ENCODE results near the gene LTV1. TPM values are rescaled to one million over a fixed set of nuclear protein-coding genes. Genes with fewer than 3 reads are reported as not detected.
"Not testable (repeated sequence)": the region's sequence is repeated elsewhere in the genome, so short reads cannot be mapped to it uniquely, and the experiment has no call there.

LTV1 gene
- total RNA-seq, 1 experiment from 2014 or later: 20.7 TPM

GRCh38 chr6:143855057-143855456, 11.9 kb downstream of the LTV1 start:
- POLR2A ChIA-PET (ENCODE audit: unreplicated experiment); H3F3A ChIP-seq (ENCODE audit: low read length, unreplicated experiment); H2AFZ ChIP-seq (ENCODE audit: low read length); H3K9me2 ChIP-seq (replicated peaks; ENCODE audit: low read length); H3K27ac ChIP-seq (ENCODE audit: low read length); H3K9ac ChIP-seq (ENCODE audit: low read length); H4K20me1 ChIP-seq (ENCODE audit: low read length); DNase-seq; intact Hi-C loops (cut with micrococcal nuclease); CTCF ChIA-PET; BruUV-seq (replicated peaks); H3K9me3 ChIP-seq (ENCODE audit: low read length); H3K4me2 ChIP-seq (ENCODE audit: low read length); H3K4me1 ChIP-seq (ENCODE audit: insufficient read depth, low read length); H3K4me3 ChIP-seq (ENCODE audit: low read length); ATAC-seq; H3K27me3 ChIP-seq (ENCODE audit: low read length): not testable (repeated sequence)
- peaks cover 42% of the 10 kb centered on the region for H3K36me3 ChIP-seq (ENCODE audit: low read depth, low read length)
- H3K79me2 ChIP-seq (ENCODE audit: low read length): peaks cover 18% of the 10 kb centered on the region

GRCh38 chr6:143856762-143857161, 13.6 kb downstream of the LTV1 start:
- H3K27ac ChIP-seq (ENCODE audit: low read length); H3K27me3 ChIP-seq (ENCODE audit: low read length); CTCF ChIA-PET; H3K79me2 ChIP-seq (ENCODE audit: low read length); H3K4me3 ChIP-seq (ENCODE audit: low read length); H4K20me1 ChIP-seq (ENCODE audit: low read length); ATAC-seq; POLR2A ChIA-PET (ENCODE audit: unreplicated experiment); H3K4me1 ChIP-seq (ENCODE audit: insufficient read depth, low read length); H2AFZ ChIP-seq (ENCODE audit: low read length); DNase-seq; H3F3A ChIP-seq (ENCODE audit: low read length, unreplicated experiment); H3K9me2 ChIP-seq (replicated peaks; ENCODE audit: low read length); H3K9ac ChIP-seq (ENCODE audit: low read length); BruUV-seq (replicated peaks); intact Hi-C loops (cut with micrococcal nuclease); H3K9me3 ChIP-seq (ENCODE audit: low read length); H3K4me2 ChIP-seq (ENCODE audit: low read length): not testable (repeated sequence)
- peaks cover 39% of the 10 kb centered on the region for H3K36me3 ChIP-seq (ENCODE audit: low read depth, low read length)

- Histone ChIP-seq H3K9me3 (ENCODE audit: low read length) (no peaks in the 10 kb centered on the region), H2AFZ (ENCODE audit: low read length) (no peak overlapping the region), H3K9me2 (replicated peaks; ENCODE audit: low read length) (no peaks in the 10 kb centered on the region), H3K27ac (ENCODE audit: low read length) (no peak overlapping the region), H3K9ac (ENCODE audit: low read length) (no peak overlapping the region), H3K4me3 (ENCODE audit: low read length) (no peak overlapping the region), H3K4me1 (ENCODE audit: insufficient read depth, low read length) (no peaks in the 10 kb centered on the region), H3F3A (ENCODE audit: low read length, unreplicated experiment) (no peaks in the 10 kb centered on the region), H4K20me1 (ENCODE audit: low read length) (no peaks in the 10 kb centered on the region), H3K4me2 (ENCODE audit: low read length) (no peak overlapping the region), H3K36me3 (ENCODE audit: low read depth, low read length) (peaks cover 44% of the 10 kb centered on the region), H3K79me2 (ENCODE audit: low read length) (peaks cover 3% of the 10 kb centered on the region; the same call in 1 of the 2 replicates), H3K27me3 (ENCODE audit: low read length) (no peaks in the 10 kb centered on the region)
- ChIA-PET POLR2A (ENCODE audit: unreplicated experiment) (no interaction called here), CTCF (no interaction called here)
- BruUV-seq (replicated peaks): no TSS peak
- TF ChIP-seq EZH2 (IDR thresholded peaks at IDR 0.05; ENCODE audit: low read length, unreplicated experiment) (no peak), EZH2phosphoT487 (IDR thresholded peaks at IDR 0.05; ENCODE audit: borderline replicate concordance, low read length) (no peak), CTCF (conservative IDR thresholded peaks at IDR 0.05; ENCODE audit: low read depth, low read length) (no peak)
- intact Hi-C loops (cut with micrococcal nuclease): no loop called here
- ATAC-seq (no peak), DNase-seq (no peak)
Measured at GRCh38 chr6:143857651-143858050, 14.5 kb downstream of the LTV1 start.

GRCh38 chr6:143859891-143860660, 16.9 kb downstream of the LTV1 start:
- DNase-seq (no peak), ATAC-seq (no peak)
- H3K79me2 ChIP-seq (ENCODE audit: low read length): 0 out of 2 replicates have a peak, but pooled peaks cover 3% of the 10 kb centered on the region
- no peaks in the 10 kb centered on the region for H3K27me3 ChIP-seq (ENCODE audit: low read length)
- H3K4me3 ChIP-seq (ENCODE audit: low read length): no peak overlapping the region
- CTCF ChIA-PET: no interaction called here
- H3K27ac ChIP-seq (ENCODE audit: low read length): no peak overlapping the region
- H3K9me3 ChIP-seq (ENCODE audit: low read length): no peaks in the 10 kb centered on the region
- no peaks in the 10 kb centered on the region for H3K4me1 ChIP-seq (ENCODE audit: insufficient read depth, low read length)
- no peak overlapping the region for H2AFZ ChIP-seq (ENCODE audit: low read length)
- POLR2A ChIA-PET (ENCODE audit: unreplicated experiment): no interaction called here
- H3F3A ChIP-seq (ENCODE audit: low read length, unreplicated experiment): no peaks in the 10 kb centered on the region
- no peaks in the 10 kb centered on the region for H3K9me2 ChIP-seq (replicated peaks; ENCODE audit: low read length)
- H3K36me3 ChIP-seq (ENCODE audit: low read depth, low read length): peaks cover 67% of the 10 kb centered on the region
- TF ChIP-seq EZH2phosphoT487 (IDR thresholded peaks at IDR 0.05; ENCODE audit: borderline replicate concordance, low read length): no peak
- no peak overlapping the region for H3K9ac ChIP-seq (ENCODE audit: low read length)
- H4K20me1 ChIP-seq (ENCODE audit: low read length): no peaks in the 10 kb centered on the region
- no TSS peak for BruUV-seq (replicated peaks)
- intact Hi-C loops (cut with micrococcal nuclease): no loop called here
- no peak overlapping the region for H3K4me2 ChIP-seq (ENCODE audit: low read length)
